Cardiac fibroblast (primary cell): ENCODE data around the gene SNX14.
A peak's percentile ranks its signal among the peaks of the same experiment; 100 is the strongest.

ENCODE experiments used
- DNase-seq, 2 donors: peaks; one replicate each; pipeline versions ENCODE4 v3.0.0 to v3.0.0-alpha.2; 2010; ENCODE audit warnings: low read depth in 2 of 2
- H3K4me3 ChIP-seq, 2 donors: replicated peaks in 1 of 2; 1 replicate in 1 of 2; 2 replicates in 1 of 2; pipeline ENCODE4 v1.5.1; 2011; ENCODE audit warnings: low read depth in 2 of 2, low read length in 2 of 2, mild to moderate bottlenecking in 2 of 2, moderate library complexity in 1 of 2
- CTCF ChIP-seq: IDR thresholded peaks from one replicate; pipeline ENCODE4 v1.5.1; 2011; ENCODE audit warnings: low read depth, mild to moderate bottlenecking, low read length, inconsistent platforms

The SNX14 gene

DNA sequence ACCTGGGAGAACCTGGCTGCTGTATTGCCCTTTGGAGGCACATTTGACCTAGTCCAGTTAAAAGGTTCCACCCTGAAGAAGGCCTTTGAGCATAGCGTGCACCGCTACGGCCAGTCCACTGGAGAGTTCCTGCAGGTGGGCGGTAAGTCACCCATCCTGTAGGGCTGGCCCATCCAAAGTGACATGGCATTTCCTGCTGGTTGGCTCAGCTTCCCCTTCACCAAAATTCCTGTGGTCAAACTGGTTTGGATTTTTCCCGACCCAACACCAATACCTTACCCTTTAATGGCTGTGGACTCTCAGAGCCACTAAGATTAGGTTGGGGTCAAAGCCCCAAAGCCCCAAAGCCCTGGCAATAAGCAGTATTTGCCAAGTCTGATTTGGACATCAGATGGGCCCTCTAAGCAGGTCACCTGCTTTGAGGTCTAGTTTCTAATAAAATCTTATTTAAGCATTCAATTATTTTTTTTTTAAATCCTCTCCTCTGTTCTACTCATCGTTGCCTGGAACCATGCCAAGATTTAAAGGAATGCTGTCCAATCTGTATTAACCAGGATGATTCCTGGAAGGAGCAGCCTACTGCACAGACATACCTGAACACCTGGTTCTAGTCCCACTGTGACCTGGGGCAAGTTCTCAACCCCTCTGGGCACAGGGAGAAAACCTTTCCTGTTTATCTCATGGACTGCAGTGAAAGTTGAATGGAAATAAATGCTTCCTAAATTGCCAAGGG lies 103.0 kb downstream of the SNX14 start:
- DNase-seq, result peak; percentile 31 to 43
- H3K4me3 ChIP-seq, result no peak overlapping the region
- TF ChIP-seq CTCF, result no peak

DNA sequence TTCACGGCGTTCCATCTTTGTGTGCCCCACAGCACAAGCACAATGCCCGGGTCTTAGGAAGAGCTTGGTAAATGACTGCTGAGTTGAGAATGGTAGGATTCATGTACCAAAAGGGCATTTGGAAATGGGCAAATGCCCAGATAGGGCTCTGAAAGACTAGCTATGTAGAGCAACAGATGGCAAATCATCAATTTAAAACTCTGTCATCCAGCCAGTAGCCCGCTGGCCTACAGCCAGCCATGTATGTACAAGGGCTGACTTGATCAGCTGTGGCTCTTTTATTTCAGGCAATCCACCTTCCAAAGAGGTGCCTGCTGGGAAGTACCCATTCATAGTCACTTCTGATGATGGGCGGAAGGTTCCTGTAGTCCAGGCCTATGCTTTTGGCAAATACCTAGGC lies 108.7 kb downstream of the SNX14 start:
- TF ChIP-seq CTCF, result no peak
- no peak for DNase-seq
- H3K4me3 ChIP-seq, result no peak overlapping the region

- no peak for DNase-seq
- no peak overlapping the region for H3K4me3 ChIP-seq
- no peak for TF ChIP-seq CTCF
These were observed 109.8 kb downstream of the SNX14 start for GRCh38 chr6:85483846-85484245.

DNA sequence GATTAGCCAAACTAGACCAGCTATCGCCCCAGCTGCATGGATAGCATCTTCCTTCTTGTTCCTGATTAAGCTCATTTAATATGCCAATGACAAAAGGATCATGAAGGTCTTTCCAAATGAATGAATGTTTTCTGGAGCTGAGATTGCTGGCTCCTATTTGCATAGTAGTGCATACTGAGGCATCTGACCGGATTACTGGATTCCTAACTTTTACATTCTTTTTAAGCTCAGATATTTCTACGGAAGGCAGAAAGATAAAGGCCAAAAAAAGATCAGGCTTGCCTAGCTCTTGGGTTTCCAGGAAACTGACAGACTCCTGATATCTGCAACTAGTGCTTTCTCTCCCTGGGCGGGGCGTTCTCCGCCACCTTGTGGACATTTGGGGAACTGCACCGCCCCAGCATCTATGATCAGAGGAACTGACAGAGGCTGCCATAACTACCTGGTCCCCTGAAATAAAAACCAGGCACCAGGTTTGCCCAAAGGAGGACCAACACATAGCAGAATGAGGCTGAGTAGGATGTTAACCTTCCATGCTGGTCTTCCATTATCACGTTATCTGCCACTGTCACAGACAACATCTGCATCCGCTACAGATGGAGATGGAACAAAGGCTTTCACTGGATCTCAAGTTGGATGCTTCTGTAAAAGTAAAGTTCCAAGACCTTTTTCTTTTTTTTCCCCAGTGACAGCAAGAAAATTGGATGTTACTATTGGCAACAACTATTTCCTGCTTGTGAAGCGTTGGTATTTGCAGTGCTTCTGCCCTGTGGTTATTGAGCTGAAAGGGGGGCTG lies 110.6 kb downstream of the SNX14 start:
- peak; percentile 82 to 92 for DNase-seq
- TF ChIP-seq CTCF, result peak; percentile 100
- no peak overlapping the region for H3K4me3 ChIP-seq

GRCh38 chr6:85482206-85482904 lies 111.3 kb downstream of the SNX14 start:
- no peak overlapping the region for H3K4me3 ChIP-seq

GRCh38 chr6:85479208-85479607 lies 114.5 kb downstream of the SNX14 start:
- TF ChIP-seq CTCF, result no peak
- no peak overlapping the region for H3K4me3 ChIP-seq
- DNase-seq, result no peak

More at GRCh38 chr6:85482206-85482904, 111.3 kb downstream of the SNX14 start:
- no peak for TF ChIP-seq CTCF
- peak; percentile 31 to 54 for DNase-seq
